Mammary epithelial cell (primary cell): ENCODE results near the gene CNIH4.

Experiments
- CTCF ChIP-seq, 2 donors: IDR thresholded peaks in 1 of 2; conservative IDR thresholded peaks in 1 of 2; 2 replicates each; pipeline ENCODE4 v1.5.1; 2011 to 2012; ENCODE audit warnings: inconsistent platforms in 2 of 2, low read length in 2 of 2, mild to moderate bottlenecking in 2 of 2, control low read depth in 1 of 2, low read depth in 1 of 2; ENCODE audit not compliant: insufficient read depth in 1 of 2; ENCODE audit errors: extremely low read depth in 1 of 2
- EZH2 ChIP-seq: IDR thresholded peaks from 2 replicates; pipeline ENCODE4 v1.6.1; 2012; ENCODE audit warnings: low read length, inconsistent platforms, borderline replicate concordance

- TF ChIP-seq CTCF (conservative IDR thresholded peaks at IDR 0.05 in 1 of 2, IDR thresholded peaks at IDR 0.05 in 1 of 2; ENCODE audit: extremely low read depth in 1 of 2, insufficient read depth in 1 of 2, low read depth in 1 of 2, low read length in 2 of 2), result no peak
- no peak for TF ChIP-seq EZH2
These were observed 17.1 kb upstream of the CNIH4 start for GRCh38 chr1:224339442-224340033.
